Muscle layer of duodenum (tissue), 2 donors: ENCODE measurements around the gene LIN28B.
"Not testable (repeated sequence)": the region's sequence is repeated elsewhere in the genome, so short reads cannot be mapped to it uniquely, and the experiment has no call there.

Experiments
- H3K27ac ChIP-seq: one replicate; pipeline ENCODE4 v1.7.0; 2013; ENCODE audit warnings: mild to moderate bottlenecking, low read length
- H3K27me3 ChIP-seq: one replicate; pipeline ENCODE4 v1.7.0; 2013; ENCODE audit warnings: low read depth, mild to moderate bottlenecking, control low read depth, low read length
- H3K36me3 ChIP-seq, 2 donors: one replicate each; pipeline ENCODE4 v1.7.0; 2013; ENCODE audit warnings: low read length in 2 of 2, control low read depth in 1 of 2, mild to moderate bottlenecking in 1 of 2; ENCODE audit not compliant: insufficient read depth in 2 of 2, control insufficient read depth in 1 of 2
- H3K4me1 ChIP-seq, 2 donors: one replicate each; pipeline ENCODE4 v1.7.0; 2013; ENCODE audit warnings: low read length in 2 of 2, mild to moderate bottlenecking in 2 of 2, control low read depth in 1 of 2, moderate library complexity in 1 of 2; ENCODE audit not compliant: insufficient read depth in 2 of 2, control insufficient read depth in 1 of 2
- H3K4me3 ChIP-seq, 2 donors: one replicate each; pipeline ENCODE4 v1.7.0; 2013; ENCODE audit warnings: low read length in 2 of 2, low read depth in 1 of 2, mild to moderate bottlenecking in 1 of 2
- H3K9me3 ChIP-seq, 2 donors: one replicate each; pipeline ENCODE4 v1.7.0; 2013; ENCODE audit warnings: low read length in 2 of 2, control low read depth in 1 of 2, mild to moderate bottlenecking in 1 of 2; ENCODE audit not compliant: control insufficient read depth in 1 of 2
- donor health status: healthy.

Gene LIN28B

DNA sequence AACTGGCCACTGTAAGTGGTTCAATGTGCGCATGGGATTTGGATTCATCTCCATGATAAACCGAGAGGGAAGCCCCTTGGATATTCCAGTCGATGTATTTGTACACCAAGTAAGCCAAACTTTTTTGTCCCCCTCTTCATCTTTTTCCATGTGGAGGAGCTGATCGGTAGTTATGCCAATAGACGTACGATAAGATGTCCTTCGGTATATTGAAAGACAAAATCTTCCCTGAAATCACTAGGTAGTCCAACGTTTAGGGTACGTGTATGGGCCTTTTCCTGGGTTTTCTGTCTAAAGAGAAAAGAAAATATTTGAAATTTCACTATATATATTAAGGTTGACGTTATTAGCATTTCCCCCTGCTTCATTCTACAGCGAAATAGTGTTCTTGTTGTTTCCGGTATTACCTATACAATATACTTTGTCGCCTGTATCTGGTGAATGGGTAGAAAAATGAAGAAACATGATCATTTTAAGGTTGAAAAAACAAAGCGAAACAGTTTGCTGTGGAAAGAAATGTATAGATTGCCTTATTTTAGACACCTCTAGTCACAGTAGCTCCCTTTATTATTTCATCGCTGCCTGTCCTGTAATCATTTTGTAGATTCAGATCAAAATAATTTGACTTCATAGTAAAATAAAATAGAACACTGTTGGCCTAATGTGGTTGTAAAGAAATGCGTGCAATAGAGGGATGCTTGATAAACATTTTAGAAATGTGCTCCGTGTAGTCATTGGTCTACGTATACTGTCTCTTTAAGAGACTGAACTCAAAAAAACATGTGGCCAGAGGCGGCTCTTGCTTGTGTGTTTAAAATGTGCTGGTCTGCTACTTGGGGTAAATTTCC, 1.5 kb downstream of the LIN28B start:
- H3K27me3 ChIP-seq: peaks cover 42% of the 10 kb centered on the region
- no peak overlapping the region for H3K4me3 ChIP-seq
- no peaks in the 10 kb centered on the region for H3K36me3 ChIP-seq
- H3K4me1 ChIP-seq: no peaks in the 10 kb centered on the region
- peaks cover 0 to 6% of the 10 kb centered on the region in 2 donors for H3K9me3 ChIP-seq
- no peak overlapping the region for H3K27ac ChIP-seq

- no peak overlapping the region for H3K27ac ChIP-seq
Observed at GRCh38 chr6:104959026-104959858, 2.3 kb downstream of the LIN28B start.

DNA sequence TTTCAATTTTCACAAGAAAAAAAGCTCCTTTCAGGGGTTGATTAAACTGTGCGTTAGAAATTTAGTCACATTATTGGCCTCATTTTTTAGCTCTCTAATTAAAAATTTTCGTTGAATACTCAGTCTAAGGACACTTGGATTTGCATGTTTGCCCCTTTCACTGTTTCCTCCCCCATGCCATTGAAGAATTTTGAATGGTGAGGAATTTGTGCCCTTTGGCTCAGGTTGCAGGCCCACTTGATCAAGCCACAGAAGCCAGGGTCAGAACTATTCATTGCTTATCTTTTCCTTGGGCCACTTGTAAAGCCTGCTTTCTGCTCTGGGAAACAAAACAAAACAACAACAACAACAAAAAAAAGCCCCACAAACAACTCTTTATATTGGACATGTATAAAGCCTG, 12.2 kb downstream of the LIN28B start:
- H3K27me3 ChIP-seq: no peaks in the 10 kb centered on the region
- H3K27ac ChIP-seq: no peak overlapping the region
- no peaks in the 10 kb centered on the region for H3K4me1 ChIP-seq
- H3K36me3 ChIP-seq: no peaks in the 10 kb centered on the region
- H3K9me3 ChIP-seq: no peaks in the 10 kb centered on the region
- no peak overlapping the region for H3K4me3 ChIP-seq

More at GRCh38 chr6:104959026-104959858, 2.3 kb downstream of the LIN28B start:
- Histone ChIP-seq H3K36me3 (no peaks in the 10 kb centered on the region), H3K27me3 (peaks cover 36% of the 10 kb centered on the region), H3K4me3 (no peak overlapping the region), H3K4me1 (no peaks in the 10 kb centered on the region), H3K9me3 (peaks cover 0 to 6% of the 10 kb centered on the region in 2 donors)

- Histone ChIP-seq H3K9me3 (no peaks in the 10 kb centered on the region), H3K4me1 (no peaks in the 10 kb centered on the region), H3K27me3 (no peaks in the 10 kb centered on the region), H3K36me3 (no peaks in the 10 kb centered on the region), H3K4me3 (no peak overlapping the region), H3K27ac (no peak overlapping the region)
Observed at GRCh38 chr6:104969785-104970581, 13.1 kb downstream of the LIN28B start.

GRCh38 chr6:104973404-104973803, 16.5 kb downstream of the LIN28B start:
- no peaks in the 10 kb centered on the region for H3K9me3 ChIP-seq
- H3K27ac ChIP-seq: no peak overlapping the region

GRCh38 chr6:104983296-104983695, 26.4 kb downstream of the LIN28B start:
- Histone ChIP-seq H3K27ac (no peak overlapping the region), H3K9me3 (no peaks in the 10 kb centered on the region), H3K4me3 (no peak overlapping the region), H3K36me3 (no peaks in the 10 kb centered on the region), H3K4me1 (no peaks in the 10 kb centered on the region), H3K27me3 (no peaks in the 10 kb centered on the region)

More at GRCh38 chr6:104973404-104973803, 16.5 kb downstream of the LIN28B start:
- Histone ChIP-seq H3K36me3 (no peaks in the 10 kb centered on the region), H3K4me1 (no peaks in the 10 kb centered on the region), H3K4me3 (no peak overlapping the region), H3K27me3 (no peaks in the 10 kb centered on the region)

DNA sequence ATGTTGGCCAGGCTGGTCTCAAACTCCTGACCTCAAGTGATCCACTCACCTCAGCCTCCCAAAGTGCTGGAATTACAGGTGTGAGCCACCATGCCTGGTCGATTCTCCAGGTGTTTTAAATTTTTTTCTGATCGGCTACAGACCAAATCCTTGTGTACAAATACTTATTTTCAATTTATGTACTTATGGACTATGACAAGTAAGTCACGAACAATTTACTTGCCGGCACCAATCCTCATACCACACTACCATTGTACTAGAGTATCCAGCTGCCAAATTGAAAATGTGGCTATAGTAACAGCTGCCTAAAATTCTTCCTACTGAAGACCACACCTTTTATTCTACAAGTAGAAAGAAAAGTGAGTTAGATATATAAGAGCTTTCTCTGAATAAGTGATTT, 26.9 kb downstream of the LIN28B start:
- Histone ChIP-seq H3K27me3 (no peaks in the 10 kb centered on the region), H3K36me3 (no peaks in the 10 kb centered on the region), H3K27ac (no peak overlapping the region), H3K9me3 (no peaks in the 10 kb centered on the region), H3K4me1 (no peaks in the 10 kb centered on the region), H3K4me3 (no peak overlapping the region)

GRCh38 chr6:104984831-104985230, 27.9 kb downstream of the LIN28B start:
- H3K36me3 ChIP-seq: no peaks in the 10 kb centered on the region
- no peaks in the 10 kb centered on the region for H3K4me1 ChIP-seq
- H3K27me3 ChIP-seq: no peaks in the 10 kb centered on the region
- no peak overlapping the region for H3K4me3 ChIP-seq
- no peaks in the 10 kb centered on the region for H3K9me3 ChIP-seq
- H3K27ac ChIP-seq: no peak overlapping the region

GRCh38 chr6:104985875-104986274, 29.0 kb downstream of the LIN28B start:
- not testable (repeated sequence) for H3K4me3 ChIP-seq, H3K27ac ChIP-seq, H3K4me1 ChIP-seq, H3K36me3 ChIP-seq, H3K27me3 ChIP-seq, H3K9me3 ChIP-seq

GRCh38 chr6:104986625-104987024, 29.7 kb downstream of the LIN28B start:
- H3K4me3 ChIP-seq: no peak overlapping the region
- H3K27me3 ChIP-seq: no peaks in the 10 kb centered on the region
- no peaks in the 10 kb centered on the region for H3K4me1 ChIP-seq
- H3K27ac ChIP-seq: no peak overlapping the region
- no peaks in the 10 kb centered on the region for H3K36me3 ChIP-seq
- no peaks in the 10 kb centered on the region for H3K9me3 ChIP-seq

- Histone ChIP-seq H3K4me1 (no peaks in the 10 kb centered on the region), H3K27ac (no peak overlapping the region), H3K9me3 (no peaks in the 10 kb centered on the region), H3K36me3 (no peaks in the 10 kb centered on the region), H3K27me3 (no peaks in the 10 kb centered on the region), H3K4me3 (no peak overlapping the region)
Observed at GRCh38 chr6:104987218-104987617, 30.3 kb downstream of the LIN28B start.
